ENCODE data around the gene AGBL5.
A peak's percentile ranks its signal among the peaks of the same experiment; 100 is the strongest.
"Not testable (repeated sequence)": the region's sequence is repeated elsewhere in the genome, so short reads cannot be mapped to it uniquely, and the experiment has no call there.

AGBL5 gene

DNA sequence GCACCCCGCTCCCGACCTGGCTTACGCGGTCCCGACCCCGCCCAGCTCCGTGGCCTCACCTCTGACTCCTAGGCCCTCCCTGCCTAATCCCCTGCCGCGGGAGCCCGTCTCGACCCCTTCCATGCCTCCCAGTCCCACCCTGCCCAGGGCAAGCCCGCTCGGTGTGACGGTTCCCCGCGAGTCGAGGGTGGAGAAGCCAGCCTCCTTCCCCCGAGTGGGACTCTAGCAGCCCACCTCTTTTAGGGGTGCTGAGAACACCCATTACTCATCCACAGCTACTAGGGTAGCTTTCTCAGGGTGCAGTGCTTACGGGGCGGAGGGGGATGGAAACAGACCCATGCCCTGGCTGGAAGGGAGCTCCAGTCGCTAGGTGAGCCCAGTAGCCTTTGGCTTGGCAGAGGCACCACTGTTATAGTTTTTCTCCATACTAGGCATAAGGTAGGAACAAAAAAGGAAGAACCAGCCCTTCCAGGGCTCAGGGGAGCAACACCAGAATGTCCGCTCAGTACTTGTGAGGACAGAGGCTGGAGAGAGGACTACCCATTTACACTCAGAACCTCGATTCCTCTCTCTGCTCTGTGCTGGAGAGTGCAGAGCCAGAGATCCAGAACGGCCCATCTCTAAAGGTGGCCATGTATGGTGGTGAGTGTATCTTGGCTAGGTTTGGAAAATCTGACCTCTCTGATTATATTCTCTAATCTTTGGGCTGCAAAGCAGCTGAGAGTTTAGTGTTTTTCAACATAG, 606 bp downstream of the AGBL5 start:
- peak; percentile 53 for DNase-seq

DNA sequence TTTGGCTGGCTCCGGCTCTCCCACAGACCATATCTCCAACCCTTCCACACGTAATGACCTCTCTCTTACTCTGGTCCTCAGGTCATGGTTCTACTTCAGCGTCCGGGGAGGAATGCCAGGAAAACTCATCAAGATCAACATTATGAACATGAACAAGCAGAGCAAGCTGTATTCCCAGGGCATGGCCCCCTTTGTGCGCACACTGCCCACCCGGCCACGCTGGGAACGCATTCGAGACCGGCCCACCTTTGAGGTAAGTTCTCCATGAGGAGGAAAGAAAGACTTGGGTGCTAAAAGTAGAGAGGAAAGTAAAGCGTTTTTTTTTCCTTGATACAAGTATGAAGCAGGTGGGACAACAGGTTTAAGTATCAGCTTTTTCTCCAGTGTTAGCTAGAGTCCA, 1.9 kb downstream of the AGBL5 start:
- no peak for DNase-seq

DNA sequence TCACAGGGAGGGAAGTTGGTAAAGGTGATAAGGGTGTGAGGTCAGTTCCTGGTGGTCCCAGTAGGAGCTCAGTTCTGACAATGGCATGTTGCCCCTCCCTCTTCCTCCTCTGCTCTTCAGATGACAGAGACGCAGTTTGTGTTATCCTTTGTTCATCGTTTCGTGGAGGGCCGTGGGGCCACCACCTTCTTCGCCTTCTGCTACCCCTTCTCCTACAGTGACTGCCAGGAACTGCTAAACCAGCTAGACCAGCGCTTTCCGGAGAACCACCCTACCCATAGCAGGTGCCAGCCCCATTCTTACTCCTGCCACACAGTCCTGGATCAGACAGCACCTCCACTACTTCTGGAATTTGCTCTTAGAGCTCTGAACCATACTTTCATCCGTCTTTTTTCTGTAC, 2.3 kb downstream of the AGBL5 start:
- DNase-seq, result no peak

DNA sequence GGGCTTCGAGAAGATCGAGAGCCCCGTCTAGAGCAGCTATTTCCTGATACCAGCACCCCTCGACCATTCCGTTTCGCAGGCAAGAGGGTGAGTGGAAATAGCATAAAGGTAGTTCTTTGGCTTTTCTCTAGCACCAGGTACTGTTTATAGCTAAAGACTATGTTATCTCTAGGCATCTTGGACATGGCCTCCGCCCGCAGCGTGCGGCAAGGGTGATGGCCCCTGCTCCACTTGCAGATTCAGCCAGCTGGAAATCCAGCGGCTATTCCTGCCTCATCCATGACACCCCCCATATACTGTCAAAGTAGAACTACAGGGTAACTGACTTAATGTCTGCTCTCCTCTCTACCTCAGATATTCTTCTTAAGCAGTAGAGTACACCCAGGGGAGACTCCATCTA, 3.3 kb downstream of the AGBL5 start:
- DNase-seq, result no peak

DNA sequence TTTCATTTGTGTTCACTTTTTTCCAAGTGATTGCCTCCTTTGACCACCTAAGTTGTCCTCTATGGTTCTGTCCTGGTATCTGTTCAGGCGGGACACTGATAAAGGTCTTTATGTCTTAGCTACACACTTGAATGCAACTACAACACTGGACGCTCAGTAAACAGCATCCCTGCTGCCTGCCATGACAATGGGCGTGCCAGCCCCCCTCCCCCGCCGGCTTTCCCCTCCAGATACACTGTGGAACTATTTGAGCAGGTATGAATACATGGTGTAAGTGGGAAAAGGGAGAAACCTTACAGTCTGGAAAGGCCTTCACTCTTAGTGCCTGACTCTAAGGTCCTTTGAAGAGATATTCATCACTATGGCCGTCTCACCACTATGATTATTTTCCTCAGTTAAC, 5.7 kb downstream of the AGBL5 start:
- no peak for DNase-seq

DNA sequence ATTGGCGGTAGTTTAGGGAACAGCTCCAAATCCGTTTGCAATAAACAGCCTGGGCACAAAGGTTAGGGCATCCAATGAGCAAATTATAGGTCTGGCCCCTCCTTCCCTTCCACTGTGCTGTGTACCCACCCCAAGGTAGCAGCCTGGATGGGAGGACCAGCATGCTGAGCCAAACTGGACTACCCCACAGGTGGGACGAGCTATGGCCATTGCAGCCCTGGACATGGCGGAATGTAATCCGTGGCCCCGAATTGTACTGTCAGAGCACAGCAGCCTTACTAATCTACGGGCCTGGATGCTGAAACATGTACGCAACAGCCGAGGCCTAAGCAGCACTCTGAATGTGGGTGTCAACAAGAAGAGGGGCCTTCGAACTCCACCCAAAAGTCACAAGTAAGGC, 6.7 kb downstream of the AGBL5 start:
- DNase-seq, result no peak

DNA sequence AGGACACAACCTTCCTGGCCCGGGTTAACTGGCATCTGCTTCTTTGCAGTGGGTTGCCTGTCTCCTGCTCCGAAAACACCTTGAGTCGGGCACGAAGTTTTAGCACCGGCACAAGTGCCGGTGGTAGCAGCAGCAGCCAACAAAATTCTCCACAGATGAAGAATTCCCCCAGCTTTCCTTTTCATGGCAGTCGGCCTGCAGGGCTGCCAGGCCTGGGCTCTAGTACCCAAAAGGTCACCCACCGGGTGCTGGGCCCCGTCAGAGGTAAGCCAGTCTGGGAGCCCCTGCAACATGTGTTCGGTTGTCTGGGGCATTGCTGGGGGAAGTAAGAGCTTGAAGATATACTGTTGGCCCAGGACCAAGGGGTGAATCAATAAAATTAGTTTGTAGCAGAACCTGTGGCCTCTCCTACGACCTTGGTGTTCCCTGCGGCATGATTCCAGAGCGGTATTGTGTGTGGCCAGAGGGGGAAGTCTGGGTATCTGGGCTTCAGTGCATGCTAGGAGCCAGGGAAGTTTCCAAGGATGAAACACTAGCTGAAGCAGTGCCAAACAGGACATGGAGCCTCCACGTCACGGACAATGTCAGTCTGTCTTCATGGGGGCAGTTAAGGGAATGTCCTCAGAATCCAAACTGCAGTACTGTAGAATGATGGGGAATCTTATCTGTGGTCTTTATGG, 7.8 kb downstream of the AGBL5 start:
- DNase-seq, result no peak

DNA sequence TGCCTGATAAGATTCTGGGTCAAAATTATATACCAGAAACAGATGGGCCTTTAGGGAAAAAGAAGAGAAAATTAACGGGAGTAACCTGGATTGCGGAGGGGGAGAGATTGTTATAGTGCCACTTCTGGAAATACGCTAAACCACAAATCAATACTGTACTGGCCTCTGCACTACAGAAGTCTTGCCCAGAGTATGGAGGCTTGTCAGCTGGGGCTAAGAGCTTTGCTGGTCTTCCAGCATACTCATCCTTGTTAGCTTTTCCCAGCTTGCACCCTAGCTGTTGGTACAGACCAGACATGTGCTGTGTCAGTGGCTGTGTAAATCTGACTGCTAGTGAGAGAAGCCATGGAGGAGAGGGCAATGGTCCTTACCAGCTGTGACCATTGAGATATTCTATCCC, 8.9 kb downstream of the AGBL5 start:
- no peak for DNase-seq

DNA sequence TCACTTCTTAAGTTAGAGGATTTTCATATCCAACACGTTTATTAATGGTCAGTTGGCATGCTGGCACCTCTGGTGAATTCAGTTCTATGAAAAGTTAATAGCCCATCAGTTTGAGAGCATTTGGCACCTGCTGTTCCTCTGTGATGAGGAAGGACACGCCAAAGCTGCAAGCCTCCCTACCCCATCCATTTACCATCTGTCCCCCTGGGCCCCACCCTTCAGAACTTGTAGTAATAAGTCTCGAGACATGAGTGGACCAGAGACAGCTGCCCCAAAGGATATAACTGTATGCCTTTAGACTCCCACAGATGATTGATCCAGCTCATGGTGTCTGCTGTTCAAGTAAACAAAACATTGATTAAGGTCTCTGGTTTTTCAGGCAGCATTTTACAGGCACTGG, 13.7 kb downstream of the AGBL5 start:
- DNase-seq, result no peak

DNA sequence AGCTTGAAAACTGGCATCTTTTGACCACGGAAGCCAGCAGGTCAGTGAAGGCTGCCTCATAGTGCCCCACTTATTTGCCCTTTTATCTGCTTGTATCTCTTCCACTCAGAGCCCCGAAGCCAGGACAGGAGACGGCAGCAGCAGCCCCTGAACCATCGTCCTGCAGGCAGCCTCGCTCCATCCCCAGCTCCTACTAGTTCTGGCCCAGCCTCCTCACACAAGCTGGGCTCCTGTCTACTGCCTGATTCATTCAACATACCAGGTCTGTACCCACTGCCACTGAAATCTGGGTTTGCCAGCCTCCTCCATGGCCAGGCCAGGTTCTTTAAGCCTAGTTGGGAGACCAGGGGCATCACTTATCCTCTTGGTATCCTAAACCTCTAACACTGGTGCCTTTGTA, 15.9 kb downstream of the AGBL5 start:
- DNase-seq, result no peak

DNA sequence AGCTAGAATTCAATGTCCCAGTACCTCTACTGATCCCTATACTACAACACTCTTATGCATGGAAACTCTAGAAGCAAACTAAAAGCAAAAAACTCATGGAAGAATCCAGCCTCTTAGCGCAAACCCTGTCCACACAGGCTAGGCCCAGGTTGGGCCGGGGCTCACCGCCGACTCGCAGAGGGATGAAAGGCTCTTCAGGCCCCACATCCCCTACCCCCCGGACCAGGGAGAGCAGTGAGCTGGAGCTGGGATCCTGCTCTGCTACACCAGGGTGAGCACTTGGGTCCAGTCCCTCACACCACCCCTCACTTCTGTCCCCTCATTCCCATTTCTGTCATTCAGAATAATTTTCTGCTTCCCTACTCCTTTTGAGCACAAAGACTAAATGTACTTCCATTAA, 18.0 kb downstream of the AGBL5 start:
- no peak for DNase-seq

DNA sequence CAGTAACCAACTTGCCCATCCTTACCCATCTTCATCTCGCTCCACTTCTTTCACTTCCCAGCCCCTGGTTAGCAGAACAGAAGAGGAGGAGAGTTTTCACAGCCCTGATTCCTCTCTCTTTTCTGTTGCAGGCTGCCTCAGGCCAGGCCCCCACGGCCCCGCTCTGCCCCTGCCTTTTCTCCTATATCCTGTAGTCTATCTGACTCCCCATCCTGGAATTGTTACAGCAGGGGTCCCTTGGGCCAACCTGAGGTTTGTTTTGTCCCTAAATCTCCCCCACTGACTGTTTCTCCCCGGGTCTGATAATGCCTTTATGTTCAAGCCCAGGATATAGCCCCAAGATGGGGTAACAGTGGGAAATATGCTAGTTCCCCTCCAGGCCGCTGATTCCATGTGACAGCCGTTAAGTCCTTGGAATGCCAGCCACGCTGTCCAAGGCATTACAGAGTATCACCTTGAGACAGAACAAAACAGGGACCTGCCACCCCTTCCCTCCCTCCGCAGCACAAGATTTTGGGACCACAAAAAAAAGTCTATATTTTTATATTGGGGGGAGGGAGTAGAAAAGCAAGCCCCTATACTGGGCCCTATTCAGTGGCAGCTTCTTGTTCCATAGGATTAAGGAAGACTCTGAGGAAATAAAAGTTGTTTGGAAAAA, 18.6 kb downstream of the AGBL5 start:
- DNase-seq, result no peak

DNA sequence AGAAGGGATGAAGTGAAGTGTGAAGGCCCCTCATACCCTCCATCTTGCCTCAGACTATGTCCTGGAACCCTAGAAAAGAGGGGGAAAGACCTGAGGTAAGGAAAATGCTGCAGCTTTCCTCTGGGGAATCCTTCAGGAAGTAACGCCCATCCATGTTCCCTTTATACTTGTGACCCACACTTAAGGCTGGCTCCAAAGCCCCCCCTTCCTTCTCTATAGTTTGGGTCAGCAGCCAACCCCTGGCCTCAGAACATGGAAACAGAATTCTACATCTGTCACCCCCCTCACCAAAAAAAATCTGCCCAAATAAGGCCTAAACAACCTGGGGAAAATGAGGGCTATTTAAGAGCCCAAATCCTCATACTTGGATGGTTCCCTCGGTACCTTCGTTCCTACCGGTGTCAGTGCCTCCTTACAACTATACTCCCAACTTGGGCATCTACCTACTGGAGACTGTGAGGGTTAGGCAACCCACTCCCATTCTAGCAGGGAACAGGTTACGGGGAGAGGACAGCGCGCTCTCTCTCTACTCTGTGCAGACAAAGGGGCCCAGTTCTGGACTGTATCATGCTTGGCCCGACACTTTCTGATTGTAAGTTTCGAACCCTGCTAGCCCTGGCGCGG, 19.3 kb downstream of the AGBL5 start:
- no peak for DNase-seq

DNA sequence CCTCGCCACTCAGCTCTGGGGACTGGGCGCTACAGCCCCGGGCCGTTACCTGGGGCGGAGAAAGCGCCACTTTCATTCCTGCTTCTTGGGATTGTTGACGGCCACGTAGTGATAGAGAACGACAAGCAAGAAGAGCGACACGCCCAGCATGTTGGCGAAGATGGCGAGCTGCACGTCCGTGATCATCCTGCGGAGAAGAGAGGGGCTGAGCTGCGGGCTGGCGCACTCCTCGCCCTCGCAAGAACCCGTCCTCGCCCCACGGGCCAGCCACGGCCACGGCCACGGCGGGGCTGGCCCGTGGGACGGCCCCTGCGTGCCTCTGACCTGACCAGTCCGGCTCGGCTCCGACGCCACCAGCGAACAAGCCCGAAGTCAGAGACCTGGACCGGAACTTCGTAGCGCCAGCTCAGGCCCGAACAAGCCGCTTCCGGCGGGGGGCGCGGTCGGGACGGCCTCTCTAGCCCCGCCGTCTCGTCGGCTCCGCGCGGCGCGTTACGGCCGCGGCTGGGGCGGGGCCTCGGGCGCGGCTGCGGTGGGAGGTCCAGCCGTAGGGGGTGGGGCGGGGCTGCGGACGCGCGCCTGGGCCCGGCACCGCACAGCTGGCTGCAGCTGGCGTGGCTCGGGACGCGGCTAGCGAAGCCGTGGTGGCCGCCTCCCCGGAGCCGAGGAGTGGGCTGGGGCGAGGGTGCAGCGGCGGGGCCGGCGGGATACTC, 20.0 kb downstream of the AGBL5 start, which contains the start of gene OST4:
TSS of gene OST4 (minus strand) at position 378 of the 713 bp plus-strand sequence.
- peak; percentile 89 for DNase-seq

DNA sequence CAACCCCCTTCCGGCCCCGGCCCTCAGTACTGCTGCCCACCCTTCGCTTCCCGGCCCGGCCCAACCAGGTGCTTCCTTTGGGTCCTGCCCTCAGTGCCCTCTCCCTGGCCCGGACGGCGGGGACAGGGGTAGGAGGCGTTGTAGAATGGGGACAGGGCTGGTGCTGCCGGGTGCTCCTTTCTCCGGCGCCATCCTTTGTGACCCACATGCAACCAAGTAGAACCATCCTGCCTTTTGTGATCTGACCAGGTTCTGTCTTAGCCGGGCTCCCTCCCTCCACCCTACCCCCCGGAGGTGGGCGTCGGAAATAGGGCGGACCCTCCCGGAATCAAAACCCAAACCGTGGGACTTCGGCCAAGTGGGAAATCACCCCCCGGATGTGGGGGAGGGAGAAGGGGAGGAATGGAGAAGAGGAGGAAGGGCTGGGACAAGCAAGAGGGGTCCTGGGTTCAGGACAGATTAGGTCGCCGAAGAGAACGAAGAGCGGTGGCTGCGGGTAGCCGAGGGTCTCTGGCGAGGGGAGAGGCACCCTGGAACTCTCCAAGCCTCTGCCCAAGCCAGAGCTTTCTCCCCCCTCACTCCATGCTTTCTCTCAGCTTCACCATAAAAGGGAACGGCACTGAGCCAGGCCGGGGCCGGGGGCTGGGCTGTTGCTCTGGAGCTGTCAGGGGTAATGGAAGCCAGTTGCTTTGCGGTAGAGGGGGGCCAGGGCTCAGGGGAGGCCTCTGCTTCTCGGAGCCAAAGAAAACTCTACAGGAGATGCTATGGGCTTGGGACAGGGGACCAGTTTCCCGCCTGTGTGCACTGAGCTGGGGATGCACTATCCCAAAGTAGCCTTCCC, 20.7 kb downstream of the AGBL5 start:
- DNase-seq, result peak; percentile 93

DNA sequence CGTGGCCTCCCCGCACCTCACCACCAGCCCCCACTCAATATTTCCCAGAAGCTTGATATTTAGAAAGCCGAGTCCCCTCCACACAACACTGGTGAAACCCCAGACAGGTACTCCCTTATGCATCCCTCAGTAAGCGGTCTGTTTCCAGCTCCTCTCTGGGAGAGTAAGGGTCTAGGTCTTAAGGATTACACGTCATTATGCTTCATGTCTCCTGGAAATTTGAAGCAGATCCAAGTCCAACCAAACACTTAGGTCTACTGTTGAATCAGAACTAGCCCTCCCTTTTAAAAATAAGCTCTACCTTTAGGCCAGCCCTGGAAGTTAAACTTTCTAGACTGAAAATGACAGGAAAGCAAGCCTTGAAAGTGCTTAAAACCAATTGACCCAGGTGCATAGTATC, 21.5 kb downstream of the AGBL5 start:
- no peak for DNase-seq

DNA sequence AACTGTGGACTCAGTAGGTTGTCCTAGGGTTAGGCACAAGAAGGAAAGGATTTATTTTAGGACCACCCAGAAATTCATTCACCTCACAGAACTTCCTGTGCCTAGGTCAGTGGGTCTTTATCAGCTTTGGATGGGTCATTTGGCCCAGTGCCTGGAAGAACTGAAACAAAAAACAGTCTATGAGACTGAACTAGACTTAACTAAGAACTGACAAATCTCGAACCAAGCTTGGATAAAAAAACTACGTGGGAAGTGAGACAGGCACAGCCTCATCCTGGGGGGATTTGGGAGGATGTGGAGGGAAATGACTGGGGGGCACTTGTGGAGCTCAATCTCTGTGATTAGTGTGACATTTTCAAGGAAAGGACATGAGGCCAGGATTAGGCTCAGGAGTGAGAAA, 22.3 kb downstream of the AGBL5 start:
- DNase-seq, result no peak

DNA sequence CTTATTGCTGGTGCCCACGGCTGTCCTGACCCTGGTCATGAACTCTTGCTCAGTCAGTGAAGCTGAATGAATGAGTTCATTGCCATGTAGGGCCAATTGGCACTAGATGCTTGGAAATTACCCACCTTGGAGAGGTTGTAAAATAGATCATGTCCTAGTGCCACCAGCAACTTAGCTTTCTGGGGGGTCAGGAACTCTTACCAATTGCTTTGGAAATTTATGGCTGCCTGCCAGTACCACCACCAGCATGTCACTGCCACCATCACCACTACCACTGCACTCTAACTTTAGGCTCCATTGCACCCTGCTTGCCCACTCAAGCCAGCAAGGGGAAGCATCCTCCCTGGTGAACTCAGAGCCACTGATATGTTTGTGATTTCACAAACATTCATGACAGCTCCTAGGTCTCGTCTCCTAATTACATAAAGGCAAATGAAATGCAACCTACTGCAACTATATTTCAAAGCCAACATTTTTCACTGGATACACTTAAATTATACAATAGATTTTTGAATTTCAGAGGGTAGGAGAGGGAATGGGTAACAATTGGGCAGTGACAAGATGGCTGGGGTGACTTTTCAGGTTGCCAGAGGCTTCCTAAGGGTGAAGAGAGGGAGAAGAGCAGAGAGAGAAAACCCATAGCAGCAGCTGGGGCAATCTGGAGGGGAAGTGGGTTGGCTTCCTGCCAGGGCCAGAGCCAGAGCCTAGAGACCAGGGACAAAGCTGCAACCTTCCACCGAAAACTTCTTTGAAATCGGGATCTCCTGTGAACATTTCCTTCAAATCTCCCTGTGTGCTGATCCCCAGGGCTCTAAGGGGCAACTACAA, 23.5 kb downstream of the AGBL5 start:
- no peak for DNase-seq

DNA sequence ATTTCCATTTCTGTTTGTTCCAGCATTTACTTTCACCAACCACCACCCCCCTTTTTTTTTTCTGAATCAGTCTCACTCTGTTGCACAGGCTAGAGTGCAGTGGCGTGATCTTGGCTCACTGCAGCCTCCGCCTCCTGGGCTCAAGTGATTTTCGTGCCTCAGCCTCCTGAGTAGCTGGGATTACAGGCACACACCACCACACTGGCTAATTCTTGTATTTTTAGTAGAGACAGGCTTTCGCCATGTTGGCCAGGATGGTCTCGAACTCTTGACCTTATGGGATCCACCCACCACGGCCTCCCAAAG, 24.1 kb downstream of the AGBL5 start:
- not testable (repeated sequence) for DNase-seq

DNA sequence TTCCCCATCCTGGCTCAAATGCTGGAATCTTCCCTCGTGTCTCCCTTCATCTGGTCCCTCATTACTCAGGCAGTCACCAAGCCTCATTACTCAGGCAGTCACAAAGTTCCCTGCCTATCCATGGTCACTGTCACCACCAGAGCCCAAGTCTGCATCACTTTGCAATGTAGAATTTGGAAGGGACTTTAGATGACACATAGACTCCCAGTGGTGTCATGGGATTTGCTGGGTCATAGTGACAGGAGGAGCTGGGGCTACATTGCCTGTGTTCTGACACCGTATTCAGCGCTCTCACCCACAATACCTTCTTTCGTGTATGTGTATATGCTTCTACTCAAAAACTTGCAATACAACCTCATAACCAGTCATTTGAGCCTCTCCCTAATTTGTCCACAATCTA, 24.9 kb downstream of the AGBL5 start:
- no peak for DNase-seq

DNA sequence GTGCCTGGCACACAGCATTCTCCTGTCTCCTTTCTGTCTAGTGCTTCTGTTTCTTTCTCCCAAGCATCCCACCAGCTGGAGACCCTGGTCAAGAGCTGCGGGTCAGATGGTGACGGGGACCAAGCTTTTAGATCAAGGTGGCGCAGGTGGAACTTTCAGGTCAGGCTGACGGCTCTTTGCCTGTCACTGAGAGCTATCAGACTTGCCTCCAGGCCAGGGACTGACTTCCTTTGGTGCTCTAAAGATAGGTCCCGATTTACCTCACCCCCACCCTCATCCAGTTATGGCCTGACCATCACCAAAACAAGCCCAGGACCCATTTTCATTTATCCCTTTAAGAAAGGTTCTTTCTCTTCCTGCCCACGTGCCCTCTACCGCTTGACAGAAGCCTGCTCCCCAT, 25.8 kb downstream of the AGBL5 start:
- DNase-seq, result no peak

Measured in right kidney (tissue), 1 donor.